Hair follicular keratinocyte (primary cell): Measurements from ENCODE around the gene XXYLT1. TPM values are rescaled to one million over a fixed set of nuclear protein-coding genes. Genes with fewer than 3 reads are reported as not detected.

ENCODE experiments used
- total RNA-seq: library from RNA; depleted of rRNA; stranded (reverse); fragments of >200 nt; gene quantifications from 2 replicates; pipeline ENCODE4 v1.2.3, GENCODE V29; 2015

Gene XXYLT1, protein sequence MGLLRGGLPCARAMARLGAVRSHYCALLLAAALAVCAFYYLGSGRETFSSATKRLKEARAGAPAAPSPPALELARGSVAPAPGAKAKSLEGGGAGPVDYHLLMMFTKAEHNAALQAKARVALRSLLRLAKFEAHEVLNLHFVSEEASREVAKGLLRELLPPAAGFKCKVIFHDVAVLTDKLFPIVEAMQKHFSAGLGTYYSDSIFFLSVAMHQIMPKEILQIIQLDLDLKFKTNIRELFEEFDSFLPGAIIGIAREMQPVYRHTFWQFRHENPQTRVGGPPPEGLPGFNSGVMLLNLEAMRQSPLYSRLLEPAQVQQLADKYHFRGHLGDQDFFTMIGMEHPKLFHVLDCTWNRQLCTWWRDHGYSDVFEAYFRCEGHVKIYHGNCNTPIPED
- 13.7 and 19.0 TPM in 2 replicates for total RNA-seq

DNA sequence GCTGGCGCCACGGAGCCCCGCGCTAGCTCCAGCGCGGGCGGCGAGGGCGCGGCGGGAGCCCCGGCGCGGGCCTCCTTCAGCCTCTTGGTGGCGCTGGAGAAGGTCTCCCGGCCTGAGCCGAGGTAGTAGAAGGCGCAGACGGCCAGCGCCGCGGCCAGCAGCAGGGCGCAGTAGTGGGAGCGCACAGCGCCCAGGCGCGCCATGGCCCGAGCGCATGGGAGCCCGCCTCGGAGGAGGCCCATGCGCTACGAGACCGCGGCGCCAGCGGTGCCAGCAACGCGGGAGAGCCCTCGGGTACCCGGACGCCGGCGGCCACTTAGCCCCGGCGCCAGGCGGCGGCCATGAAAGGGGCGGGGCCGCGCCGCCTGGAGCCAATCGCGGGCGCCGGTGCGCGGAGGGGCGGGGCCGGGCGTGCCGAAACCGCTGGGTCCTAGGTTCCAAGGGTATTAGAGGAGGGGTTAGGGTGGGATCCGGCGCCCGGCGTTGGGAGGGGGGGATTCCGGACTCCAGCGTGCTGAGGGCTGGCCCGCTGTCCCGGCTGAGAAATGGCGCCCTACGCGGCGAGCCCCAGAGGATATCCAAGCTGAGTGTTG is at the start of gene XXYLT1:
Gene XXYLT1 (minus strand): TSS at position 343 of the 593 bp plus-strand sequence. CDS start 101 bp downstream, at position 242.

Other genes with a start within 250 kb of the XXYLT1 start
- 22.3 and 30.1 TPM in 2 replicates for gene ACAP2, start 171.9 kb upstream of the XXYLT1 start, total RNA-seq